ENCODE measurements around the gene EDC3.
"Not testable (repeated sequence)": the region's sequence is repeated elsewhere in the genome, so short reads cannot be mapped to it uniquely, and the experiment has no call there.

Gene EDC3

GRCh38 chr15:74609938-74610301 lies 85.9 kb downstream of the EDC3 start:
- DNase-seq (ENCODE audit: low read depth): no peak

DNA sequence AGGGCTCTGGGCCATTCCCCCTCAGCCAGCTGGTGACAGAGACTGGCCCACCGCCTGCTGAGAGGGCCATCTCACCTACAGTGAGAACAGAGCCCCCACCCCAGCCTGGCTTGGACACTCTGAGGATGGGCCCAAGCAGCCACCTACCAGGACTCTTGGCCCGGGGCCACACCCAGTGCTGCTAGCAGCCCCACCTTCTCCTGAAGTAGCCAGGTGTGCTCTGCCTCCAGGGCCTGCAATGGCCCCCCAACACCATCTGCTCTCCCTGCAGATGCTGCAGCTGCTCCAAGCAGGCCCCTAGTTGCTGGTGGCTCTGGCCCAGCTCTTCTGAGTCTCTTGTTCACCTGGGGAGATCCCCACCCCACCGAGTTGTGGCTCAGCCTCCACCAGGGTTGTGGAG lies 87.0 kb downstream of the EDC3 start:
- DNase-seq (ENCODE audit: low read depth): no peak

GRCh38 chr15:74605795-74606150 lies 90.1 kb downstream of the EDC3 start:
- no peak for DNase-seq (ENCODE audit: low read depth)

DNA sequence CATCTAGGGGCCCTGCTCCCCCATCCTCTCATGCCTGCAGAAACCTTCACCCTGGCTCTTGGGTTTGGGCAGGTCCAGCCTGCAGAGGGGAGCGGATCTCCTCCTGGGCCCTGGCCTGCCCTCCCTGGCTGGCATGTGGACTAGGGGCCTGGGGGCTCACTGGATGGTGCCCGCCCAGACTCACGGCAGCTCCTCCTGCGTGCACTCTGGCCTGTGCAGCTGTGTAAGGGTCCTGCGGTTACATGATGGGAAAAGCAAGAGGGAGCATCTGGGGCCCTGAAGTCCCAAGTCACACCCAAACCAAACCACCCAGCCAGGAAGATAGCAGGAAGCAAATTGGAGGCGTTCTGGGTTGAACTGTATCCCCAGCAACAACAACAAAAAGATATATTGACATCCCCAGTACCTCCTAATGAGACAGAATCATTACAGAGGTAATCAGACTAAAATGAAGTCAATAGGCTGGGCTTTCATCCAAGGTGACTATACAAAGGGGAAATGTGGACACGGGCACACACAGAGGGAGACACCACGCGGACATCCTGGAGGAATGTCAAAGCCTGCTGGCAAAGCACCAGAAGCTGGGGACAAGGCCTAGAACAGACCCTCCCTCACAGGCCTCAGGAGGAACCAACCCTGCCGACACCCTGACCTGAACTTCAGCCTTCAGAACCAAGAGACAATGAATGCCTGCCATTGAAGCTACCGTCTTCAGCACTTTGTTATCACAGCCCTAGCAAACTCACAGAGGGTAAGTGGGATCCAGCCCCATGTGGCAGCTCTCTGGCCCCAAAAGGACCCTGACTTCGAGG lies 90.6 kb downstream of the EDC3 start:
- DNase-seq (ENCODE audit: low read depth): no peak

DNA sequence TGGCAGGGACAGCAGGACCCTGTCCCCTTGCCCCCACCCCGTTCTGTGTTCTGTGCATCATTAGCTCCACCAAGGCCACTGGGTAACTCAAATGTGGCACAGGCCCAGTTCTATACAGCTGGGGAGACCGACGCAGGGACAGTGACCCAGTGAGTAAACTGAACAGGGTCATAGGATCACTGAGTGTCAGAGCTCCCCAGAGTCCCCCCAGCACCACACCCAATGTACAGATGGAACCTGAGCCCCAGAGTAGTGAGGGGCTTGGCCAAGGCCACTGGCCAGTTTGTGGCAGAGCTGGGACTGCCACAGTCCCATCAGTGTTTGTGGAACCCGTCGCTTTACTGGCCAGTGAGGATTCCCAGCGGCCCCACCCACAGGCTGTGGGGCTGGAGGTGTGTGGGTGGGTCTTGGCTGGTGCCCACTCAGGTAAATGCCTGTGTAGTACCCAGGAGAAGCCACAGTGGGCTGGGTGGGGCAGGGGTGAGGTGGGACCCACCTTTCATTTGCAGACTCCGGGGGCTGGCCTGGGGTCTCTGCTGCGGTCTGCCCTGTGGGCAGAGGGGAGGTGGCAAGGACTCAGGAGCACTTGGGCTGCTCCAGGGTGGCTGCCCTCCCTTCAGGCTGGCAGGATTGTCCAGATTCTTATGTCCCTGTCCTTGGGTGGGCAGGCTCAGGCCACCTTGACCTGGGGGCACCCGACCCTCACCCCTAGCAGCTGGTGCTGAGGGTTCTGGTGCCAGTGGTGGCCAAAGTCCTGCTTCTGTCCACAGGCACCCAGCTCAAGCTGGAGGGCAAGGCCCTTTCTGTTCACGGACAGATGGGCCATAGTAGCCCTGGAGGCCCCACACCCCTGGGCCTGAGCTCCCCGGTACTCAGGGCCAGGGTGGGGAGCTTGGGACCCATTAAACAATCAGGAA lies 91.8 kb downstream of the EDC3 start:
- DNase-seq (ENCODE audit: low read depth): no peak

DNA sequence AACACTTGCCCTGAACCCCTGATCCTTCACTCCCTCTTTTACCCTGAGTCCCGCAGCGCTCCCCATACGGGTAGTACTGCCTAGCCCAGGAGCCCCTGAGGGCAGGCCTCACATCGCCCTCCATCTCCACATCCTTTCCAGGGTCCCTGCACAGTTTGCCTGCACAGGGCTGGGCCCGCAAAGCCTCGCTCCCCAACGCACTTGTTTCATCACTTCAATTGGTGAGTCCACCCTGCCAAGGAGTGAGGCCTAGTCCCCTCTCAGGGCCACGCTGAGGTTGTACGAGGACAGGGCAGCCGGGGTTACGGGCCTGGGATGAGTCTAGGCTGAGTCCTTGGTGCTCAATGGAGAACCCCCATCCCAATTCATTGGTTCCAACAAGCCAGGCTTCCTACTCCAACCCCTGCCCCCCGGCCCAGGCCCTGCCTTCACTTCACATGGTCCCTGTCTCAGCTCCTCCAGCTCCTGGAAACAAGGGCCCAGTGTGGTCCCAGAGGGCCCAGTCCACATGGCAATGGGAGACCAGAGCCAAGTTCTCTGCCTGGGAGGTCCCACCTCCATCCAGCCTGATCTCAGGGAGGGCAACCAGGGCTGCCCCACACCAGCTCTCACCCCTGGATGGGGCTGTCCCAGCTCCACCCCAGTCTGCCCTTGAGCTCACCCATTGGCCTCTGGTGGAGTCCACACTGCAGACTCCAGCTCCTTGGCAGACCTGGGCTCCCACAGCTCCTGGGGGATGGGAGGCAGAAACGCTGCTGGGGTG lies 92.6 kb downstream of the EDC3 start:
- DNase-seq (ENCODE audit: low read depth): no peak

GRCh38 chr15:74599156-74599555 lies 96.7 kb downstream of the EDC3 start:
- no peak for DNase-seq (ENCODE audit: low read depth)

DNA sequence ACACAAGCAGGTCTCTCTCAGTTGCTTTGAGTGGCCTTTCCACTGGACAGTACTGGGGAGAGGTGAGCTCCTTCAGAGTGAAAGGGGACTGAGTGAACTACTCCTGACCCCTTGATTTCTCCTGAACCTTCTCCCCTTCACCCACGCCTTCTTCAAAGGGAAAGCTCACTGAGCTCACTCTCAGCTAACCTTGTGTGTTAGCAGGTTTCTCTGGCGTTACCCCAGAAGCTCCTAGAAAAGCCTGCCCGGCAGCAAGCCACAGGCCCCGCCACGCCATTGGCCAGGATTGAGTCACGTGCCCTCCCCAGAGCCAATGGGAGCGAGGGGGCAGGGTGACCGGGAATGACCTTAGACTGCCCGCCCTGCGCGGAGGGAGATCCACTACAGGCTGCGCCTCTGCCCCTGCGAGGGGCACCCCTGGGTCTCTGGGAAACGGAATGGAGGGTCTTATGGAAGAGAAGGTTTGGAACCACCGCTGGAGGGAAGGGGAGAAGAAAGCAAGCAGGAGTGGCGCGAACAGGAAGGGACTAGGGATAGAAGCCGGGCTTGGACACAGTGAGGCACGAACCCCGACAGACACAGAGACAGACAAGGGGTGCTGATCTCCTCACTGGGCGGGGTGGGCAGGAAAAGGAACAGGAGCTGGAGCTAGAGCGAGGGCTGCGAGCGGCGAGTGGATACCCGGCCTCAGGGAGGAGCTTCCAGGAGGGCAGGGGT lies 97.5 kb downstream of the EDC3 start:
- DNase-seq (ENCODE audit: low read depth): peak; percentile 71

DNA sequence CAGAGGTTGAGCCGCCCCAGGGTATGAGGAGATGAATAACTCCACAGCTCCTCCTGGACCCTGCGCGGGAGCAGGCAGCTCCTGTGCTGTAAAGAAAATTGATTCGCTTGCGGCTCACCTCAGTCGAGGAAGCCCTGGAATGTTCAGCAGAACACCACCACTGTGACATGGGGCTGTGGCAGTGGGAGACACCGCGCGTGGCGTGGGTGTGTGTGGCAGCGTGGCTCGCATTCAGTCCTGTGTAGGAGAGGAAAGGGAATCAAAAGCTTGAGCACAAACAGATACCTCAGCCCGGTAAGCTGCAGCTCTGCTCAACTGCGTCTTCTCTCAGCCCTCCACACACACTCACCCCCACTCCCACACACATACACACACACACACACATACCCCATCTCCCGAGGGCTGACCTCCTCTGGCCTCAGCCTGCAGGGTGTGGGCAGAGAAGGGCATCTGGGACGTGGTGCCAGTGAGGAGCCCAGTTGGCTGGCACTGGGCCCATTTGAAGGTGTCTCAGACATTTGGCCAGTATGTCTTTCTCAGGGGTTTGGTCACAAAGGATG lies 98.6 kb downstream of the EDC3 start:
- DNase-seq (ENCODE audit: low read depth): not testable (repeated sequence)

- DNase-seq (ENCODE audit: low read depth): not testable (repeated sequence)
These were observed 99.1 kb downstream of the EDC3 start for GRCh38 chr15:74596736-74597135.

- no peak for DNase-seq (ENCODE audit: low read depth)
These were observed 100.6 kb downstream of the EDC3 start for GRCh38 chr15:74595271-74595670.

DNA sequence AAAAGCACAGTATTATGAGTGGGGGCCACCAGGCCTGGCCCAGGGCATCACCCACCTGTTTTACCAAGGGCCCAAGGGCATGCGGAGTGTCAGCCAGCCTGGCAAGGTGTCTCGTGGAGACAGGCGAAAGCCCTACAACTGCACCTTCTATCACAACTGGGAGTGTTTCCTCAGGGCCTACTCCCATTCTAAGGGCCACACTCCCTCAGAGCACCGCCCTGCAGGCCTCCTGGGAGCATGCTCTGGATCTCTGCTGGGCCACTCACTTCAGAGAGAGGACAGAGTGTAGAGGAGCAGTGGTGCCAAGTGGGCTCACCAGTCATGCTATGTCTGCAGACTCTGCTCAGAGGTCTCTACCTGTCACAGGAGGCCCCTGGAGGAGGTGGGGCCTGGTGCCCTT lies 101.4 kb downstream of the EDC3 start:
- DNase-seq (ENCODE audit: low read depth): no peak

DNA sequence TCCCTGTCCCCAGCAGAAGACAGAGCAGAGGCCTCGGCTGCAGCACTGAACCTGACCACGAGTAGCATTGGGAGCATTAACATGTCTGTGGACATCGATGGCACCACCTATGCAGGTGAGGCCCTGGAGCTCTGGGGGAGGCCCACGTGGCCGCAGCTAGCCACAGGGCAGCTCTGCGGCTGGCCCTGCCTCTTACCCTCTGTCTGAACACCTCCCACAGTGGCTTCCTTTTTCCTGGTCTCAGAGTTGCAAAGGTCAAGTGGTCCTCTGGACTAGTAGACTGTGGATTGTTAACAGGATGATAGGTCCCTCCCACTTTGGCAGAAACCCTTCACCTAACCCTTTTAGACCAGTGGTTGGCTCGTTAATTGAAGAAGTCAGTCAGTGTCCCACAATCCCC lies 102.7 kb downstream of the EDC3 start:
- no peak for DNase-seq (ENCODE audit: low read depth)

- no peak for DNase-seq (ENCODE audit: low read depth)
These were observed 103.6 kb downstream of the EDC3 start for GRCh38 chr15:74592222-74592621.

DNA sequence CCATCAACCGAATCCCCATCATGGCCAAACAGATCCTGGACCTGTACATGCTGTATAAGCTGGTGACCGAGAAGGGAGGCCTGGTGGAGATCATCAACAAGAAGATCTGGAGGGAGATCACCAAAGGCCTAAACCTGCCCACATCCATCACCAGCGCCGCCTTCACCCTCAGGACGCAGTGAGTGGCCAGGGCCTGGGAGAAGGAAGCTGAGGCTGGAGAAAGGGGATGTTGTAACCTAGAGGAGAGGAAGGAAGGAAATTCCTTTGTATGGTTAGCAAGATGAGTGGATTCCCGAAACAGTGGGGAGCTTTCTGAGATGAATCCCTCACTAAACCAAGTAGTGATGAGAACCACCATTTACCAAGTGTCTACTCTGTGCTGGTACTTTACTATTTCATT lies 106.0 kb downstream of the EDC3 start:
- no peak for DNase-seq (ENCODE audit: low read depth)

DNA sequence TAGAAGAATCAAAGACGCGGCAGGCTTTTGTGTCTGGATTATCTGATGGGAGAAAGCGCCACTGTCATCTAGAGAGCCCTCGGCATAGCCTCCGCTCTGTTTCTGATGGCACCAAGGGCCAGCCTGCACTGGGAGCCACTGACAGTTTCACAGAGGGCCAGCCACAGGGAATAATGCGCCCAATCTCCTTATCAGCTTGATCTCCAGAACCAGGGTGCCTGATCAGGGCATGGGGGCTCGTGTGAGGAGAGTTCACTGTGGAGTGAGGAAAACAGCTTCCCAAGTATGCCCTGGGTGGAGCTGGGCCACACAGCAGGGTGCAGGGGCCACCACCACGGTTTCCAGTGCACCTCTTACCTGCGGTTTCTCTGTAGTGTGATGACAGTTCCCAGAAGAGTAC lies 110.0 kb downstream of the EDC3 start:
- no peak for DNase-seq (ENCODE audit: low read depth)

GRCh38 chr15:74585191-74585590 lies 110.6 kb downstream of the EDC3 start:
- no peak for DNase-seq (ENCODE audit: low read depth)

DNA sequence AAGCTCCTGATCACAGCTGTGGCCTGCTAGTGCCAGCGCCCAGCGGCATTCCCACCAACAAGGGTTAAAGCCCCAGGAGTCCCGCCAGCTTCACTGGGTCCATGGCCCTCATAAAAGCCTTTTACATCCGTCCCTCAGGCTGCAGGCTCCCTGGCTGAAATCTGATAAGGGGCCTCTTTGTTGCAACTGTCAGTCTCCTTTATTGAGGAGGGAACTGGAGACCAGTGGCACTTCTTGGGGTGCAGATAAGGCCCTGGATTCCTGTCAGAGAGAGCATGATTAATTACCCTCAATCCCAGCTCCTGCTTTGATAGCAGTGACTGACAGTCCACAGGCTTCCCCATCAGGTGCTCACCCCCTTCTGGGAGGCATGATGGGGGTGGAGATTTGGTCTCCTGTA lies 111.0 kb downstream of the EDC3 start:
- no peak for DNase-seq (ENCODE audit: low read depth)

GRCh38 chr15:74584204-74584603 lies 111.6 kb downstream of the EDC3 start:
- DNase-seq (ENCODE audit: low read depth): no peak

Data from stimulated activated CD8-positive, alpha-beta memory T cell treated with anti-CD3 and anti-CD28 coated beads, Interleukin-12 subunit alpha, Interleukin-12 subunit beta, amount 100 ng/mL, for 4 hours (primary cell).